Prostate gland (tissue), 2 donors: ENCODE data around the gene HIBCH.

Source experiments
- CTCF ChIP-seq, 4 experiments: fragments of 200-600 bp in 2 of 4; fragments of 450-650 bp in 2 of 4; sonication (generic) in 2 of 4; IDR thresholded peaks; 1 replicate in 3 of 4; 2 replicates in 1 of 4; pipeline ENCODE4 v1.5.1; 2016 to 2019; ENCODE audit warnings: antibody characterized with exemption in 4 of 4, mild to moderate bottlenecking in 2 of 4, moderate library complexity in 2 of 4
- POLR2A ChIP-seq: fragments of 450-650 bp; IDR thresholded peaks from one replicate; pipeline ENCODE4 v1.6.1; 2016; ENCODE audit warnings: antibody characterized with exemption, mild to moderate bottlenecking
- POLR2AphosphoS5 ChIP-seq: sonication (generic); formaldehyde crosslinking; IDR thresholded peaks from one replicate; pipeline ENCODE4 v1.6.1; 2017; ENCODE audit warnings: antibody characterized with exemption

DNA sequence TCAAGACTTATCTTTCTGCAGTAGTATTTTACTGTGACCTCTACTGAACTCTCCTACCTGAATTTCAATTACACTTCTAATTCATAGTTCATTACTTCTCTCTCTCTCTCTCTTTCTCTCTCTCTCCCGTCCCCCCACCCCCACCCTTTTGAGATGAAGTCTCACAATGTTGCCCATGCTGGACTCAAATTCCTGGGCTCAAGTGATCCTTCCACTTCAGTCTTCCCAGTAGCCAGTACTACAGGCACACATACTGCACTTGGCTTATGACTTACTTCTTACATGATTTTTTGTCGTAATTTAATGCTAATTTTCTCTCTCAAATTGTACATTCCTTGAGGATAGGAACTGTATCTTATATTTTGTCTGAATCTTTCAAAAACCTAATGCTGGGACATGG, 6.0 kb upstream of the HIBCH start:
- TF ChIP-seq CTCF (IDR thresholded peaks at IDR 0.05) (no peak), POLR2AphosphoS5 (no peak), POLR2A (no peak)
